ENCODE measurements around the gene IRF2BP1. TPM values are rescaled to one million over a fixed set of nuclear protein-coding genes. Genes with fewer than 3 reads are reported as not detected.

The IRF2BP1 gene
- total RNA-seq, 1 donor from 2014 or later, result 11.8 TPM

DNA sequence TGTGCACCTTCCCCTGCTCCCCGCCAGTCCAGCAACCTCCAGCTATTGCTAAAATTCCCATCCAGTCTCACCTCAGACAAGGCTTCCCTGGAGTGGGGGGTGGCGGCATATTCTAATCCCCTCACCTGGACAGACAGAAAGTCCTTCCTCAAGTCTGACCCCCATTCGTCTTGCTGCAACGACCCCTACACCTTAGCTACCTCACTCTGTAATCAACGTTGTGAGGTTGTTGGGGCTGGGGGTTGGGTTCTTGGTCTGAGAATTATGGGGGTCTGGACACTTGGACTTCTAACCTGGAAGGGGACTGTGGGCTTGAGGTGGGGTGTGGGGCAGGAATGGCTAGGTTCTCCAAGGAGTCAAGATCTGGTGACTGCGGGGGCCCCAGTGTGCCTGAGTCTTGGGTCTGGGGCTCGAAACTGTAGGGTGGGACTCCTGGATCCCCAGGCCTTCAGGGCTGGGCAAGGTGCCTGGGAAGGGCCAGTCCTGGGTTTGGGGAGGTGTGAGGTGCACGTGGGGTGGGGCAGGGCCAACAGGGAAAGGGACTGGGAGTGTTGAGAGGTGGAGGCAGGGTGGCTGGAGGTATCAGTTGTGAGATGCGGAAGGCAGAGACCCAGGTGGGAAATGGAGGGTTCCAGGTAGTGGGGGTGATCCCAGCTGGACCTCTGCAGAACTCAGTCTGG is 20.5 kb downstream of the IRF2BP1 start:
- FAIRE-seq (no peak), DNase-seq (ENCODE audit: low read depth) (no peak)
- TF ChIP-seq, protein P1, sequence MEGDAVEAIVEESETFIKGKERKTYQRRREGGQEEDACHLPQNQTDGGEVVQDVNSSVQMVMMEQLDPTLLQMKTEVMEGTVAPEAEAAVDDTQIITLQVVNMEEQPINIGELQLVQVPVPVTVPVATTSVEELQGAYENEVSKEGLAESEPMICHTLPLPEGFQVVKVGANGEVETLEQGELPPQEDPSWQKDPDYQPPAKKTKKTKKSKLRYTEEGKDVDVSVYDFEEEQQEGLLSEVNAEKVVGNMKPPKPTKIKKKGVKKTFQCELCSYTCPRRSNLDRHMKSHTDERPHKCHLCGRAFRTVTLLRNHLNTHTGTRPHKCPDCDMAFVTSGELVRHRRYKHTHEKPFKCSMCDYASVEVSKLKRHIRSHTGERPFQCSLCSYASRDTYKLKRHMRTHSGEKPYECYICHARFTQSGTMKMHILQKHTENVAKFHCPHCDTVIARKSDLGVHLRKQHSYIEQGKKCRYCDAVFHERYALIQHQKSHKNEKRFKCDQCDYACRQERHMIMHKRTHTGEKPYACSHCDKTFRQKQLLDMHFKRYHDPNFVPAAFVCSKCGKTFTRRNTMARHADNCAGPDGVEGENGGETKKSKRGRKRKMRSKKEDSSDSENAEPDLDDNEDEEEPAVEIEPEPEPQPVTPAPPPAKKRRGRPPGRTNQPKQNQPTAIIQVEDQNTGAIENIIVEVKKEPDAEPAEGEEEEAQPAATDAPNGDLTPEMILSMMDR (IDR thresholded peaks at IDR 0.05; ENCODE audit: insufficient read depth, low read length, severe bottlenecking), result no peak
- Histone ChIP-seq H3K4me3 (ENCODE audit: low read depth, low read length) (no peak overlapping the region), H3K36me3 (ENCODE audit: control insufficient read depth, insufficient read depth, low read length) (no peaks in the 10 kb centered on the region), H3K27me3 (ENCODE audit: control insufficient read depth, insufficient read depth, low read length) (peaks cover 15% of the 10 kb centered on the region)

DNA sequence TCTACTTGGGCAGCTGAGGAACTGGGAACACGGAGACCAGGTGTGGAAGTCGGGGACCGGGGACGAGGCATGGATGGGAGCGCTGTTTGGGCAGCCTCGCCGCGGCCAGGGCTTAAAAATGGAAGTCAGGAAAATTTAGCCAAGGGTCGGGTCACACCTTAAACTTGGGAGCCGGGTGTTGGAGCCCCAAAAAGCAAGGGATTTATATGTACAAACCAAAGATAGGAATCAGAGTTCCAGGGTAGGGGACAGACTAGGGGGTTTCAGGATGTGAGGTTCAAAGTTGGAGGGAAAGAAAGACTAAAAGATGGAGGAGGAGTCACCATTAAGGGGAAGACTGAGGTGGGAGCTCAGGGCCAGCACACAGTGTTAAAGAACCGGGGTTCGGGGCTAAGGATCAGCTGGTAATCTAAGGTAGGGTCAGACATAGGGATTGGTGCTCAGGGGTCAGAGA is 21.3 kb downstream of the IRF2BP1 start:
- TF ChIP-seq, protein P1 (IDR thresholded peaks at IDR 0.05; ENCODE audit: insufficient read depth, low read length, severe bottlenecking), result no peak
- DNase-seq (ENCODE audit: low read depth) (no peak), FAIRE-seq (no peak)
- H3K4me3 ChIP-seq (ENCODE audit: low read depth, low read length), result no peak overlapping the region
- H3K36me3 ChIP-seq (ENCODE audit: control insufficient read depth, insufficient read depth, low read length), result peaks cover under 1% of the 10 kb centered on the region
- peaks cover 15% of the 10 kb centered on the region for H3K27me3 ChIP-seq (ENCODE audit: control insufficient read depth, insufficient read depth, low read length)

DNA sequence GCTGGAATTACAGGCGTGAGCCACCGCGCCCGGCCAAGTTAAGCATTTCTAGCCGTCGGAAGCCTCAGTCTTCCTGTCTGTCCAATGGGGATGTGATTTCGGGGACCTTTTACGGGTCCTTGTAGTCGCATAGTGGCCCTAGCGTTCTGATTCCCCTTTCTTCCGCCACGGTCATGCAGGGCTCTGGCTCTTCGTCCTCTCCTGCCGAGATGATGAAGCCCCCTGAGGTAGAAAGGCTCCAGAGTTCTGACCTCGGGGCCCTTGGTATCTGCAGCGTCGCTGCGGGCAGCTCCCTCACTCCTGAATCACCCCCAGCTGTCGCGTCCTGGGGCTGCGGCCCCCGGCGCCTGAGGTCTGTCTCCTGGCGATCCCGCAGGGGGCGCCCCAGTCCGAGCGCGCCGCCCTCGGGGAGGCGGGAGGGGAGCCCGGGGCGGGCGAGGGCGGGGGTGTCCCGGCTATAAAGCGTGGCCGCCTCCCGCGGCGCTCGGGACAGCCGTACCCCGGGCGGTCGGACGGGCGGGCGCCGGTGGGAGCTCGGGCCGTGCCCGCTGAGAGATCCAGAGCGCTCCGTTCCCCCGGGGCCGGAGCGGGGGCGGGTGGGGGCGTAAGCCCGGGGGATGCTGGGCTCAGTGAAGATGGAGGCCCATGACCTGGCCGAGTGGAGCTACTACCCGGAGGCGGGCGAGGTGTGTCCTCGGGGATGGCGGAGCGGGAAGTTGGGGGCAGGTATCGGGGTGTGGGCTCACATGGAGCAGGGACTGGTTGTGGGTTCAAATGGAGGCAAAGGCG is 21.9 kb downstream of the IRF2BP1 start, which contains the start of gene FOXA3:
FOXA3 (plus strand) TSS at position 487 of the 789 bp plus-strand sequence; CDS start at position 618, 131 bp downstream.
- peak within 1 kb of the TSS; percentile 97 for H3K4me3 ChIP-seq (ENCODE audit: low read depth, low read length)
- FAIRE-seq, result no peak
- no peak for DNase-seq (ENCODE audit: low read depth)

DNA sequence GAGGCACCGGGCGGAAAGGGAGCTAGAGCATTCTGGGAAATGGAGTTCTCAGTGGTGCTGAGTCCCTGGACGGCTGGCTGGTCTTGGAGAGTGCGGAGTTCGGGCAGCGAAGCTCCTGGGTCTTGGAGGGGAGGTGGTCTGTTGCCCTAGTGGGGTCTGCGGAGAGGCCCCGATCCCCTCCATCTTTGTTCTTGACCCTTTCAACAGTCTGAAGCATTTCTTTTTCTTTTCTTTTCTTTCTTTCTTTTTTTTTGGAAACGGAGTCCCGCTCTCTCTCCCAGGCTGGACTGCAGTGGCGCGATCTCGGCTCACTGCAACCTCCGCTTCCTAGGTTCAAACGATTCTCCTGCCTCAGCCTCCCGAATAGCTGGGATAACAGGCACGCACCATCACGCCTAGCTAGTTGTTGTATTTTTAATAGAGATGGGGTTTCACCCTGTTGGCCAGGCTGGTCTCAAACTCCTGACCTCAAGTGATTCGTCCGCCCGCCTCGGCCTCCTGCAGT is 22.6 kb downstream of the IRF2BP1 start:
- FAIRE-seq (no peak), DNase-seq (ENCODE audit: low read depth) (no peak)
- H3K4me3 ChIP-seq (ENCODE audit: low read depth, low read length), result peak overlapping the region; percentile 97
- H3K27me3 ChIP-seq (ENCODE audit: control insufficient read depth, insufficient read depth, low read length), result peaks cover 15% of the 10 kb centered on the region
- H3K36me3 ChIP-seq (ENCODE audit: control insufficient read depth, insufficient read depth, low read length), result peaks cover 3% of the 10 kb centered on the region
- TF ChIP-seq, protein P1 (IDR thresholded peaks at IDR 0.05; ENCODE audit: insufficient read depth, low read length, severe bottlenecking), result no peak

More for the DNA sequence above, 21.9 kb downstream of the IRF2BP1 start, which contains the start of gene FOXA3:
- TF ChIP-seq, protein P1 (IDR thresholded peaks at IDR 0.05; ENCODE audit: insufficient read depth, low read length, severe bottlenecking), result peak; percentile 48
- peaks cover 15% of the 10 kb centered on the region for H3K27me3 ChIP-seq (ENCODE audit: control insufficient read depth, insufficient read depth, low read length)
- peaks cover 3% of the 10 kb centered on the region for H3K36me3 ChIP-seq (ENCODE audit: control insufficient read depth, insufficient read depth, low read length)

DNA sequence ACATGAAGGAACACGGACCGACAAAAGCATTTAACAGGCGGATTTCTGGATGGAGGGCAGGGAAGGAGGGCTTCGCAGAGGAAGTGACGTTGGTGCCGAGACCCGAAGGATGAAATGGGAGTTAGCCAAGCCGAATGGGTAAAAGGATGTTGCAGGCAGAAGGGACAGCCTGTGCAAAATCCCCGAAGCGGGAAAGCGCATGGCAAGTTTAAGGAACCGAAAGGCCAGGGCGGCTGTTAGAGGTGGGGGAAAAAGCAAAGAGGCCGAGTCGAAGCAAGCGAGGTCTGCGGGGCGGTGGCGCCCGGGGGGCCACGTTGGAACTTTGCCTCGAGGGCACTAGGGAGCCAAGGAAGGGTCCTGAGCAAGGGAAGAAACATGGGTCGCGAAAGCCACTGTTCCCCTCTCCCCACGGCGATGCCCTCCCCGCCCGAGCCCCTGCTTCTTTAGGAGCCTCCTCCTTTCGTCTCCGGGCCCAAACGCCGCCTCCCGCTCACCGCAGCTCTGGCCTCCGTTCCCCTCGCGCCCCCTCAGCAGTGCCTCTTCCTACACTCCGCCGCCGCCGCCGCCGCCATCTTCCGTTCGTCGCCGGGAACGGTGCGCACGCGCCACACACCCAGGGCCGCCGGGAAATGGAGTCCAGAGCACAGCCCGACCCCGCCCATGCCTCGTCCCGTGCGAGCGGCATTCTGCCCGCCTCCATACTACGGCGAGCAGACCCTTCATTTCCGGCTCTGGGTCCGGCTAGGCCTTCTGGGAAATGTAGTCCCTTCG is 23.2 kb downstream of the IRF2BP1 start, which contains the start of gene SYMPK:
SYMPK (minus strand) TSS at position 584 of the 771 bp plus-strand sequence. CDS start 8,652 bp downstream, outside the sequence.
- Histone ChIP-seq H3K4me3 (ENCODE audit: low read depth, low read length) (peak within 1 kb of the TSS; percentile 97), H3K27me3 (ENCODE audit: control insufficient read depth, insufficient read depth, low read length) (peaks cover 15% of the 10 kb centered on the region), H3K36me3 (ENCODE audit: control insufficient read depth, insufficient read depth, low read length) (peaks cover 3% of the 10 kb centered on the region)
- no peak for FAIRE-seq
- TF ChIP-seq, protein P1 (IDR thresholded peaks at IDR 0.05; ENCODE audit: insufficient read depth, low read length, severe bottlenecking), result no peak
- peak; percentile 95 for DNase-seq (ENCODE audit: low read depth)
